RPMI7951 (cell line): Measurements from ENCODE around the gene THEM4. TPM values are rescaled to one million over a fixed set of nuclear protein-coding genes. Genes with fewer than 3 reads are reported as not detected.
A peak's percentile ranks its signal among the peaks of the same experiment; 100 is the strongest.
"Not testable (repeated sequence)": the region's sequence is repeated elsewhere in the genome, so short reads cannot be mapped to it uniquely, and the experiment has no call there.

Source experiments
- DNase-seq: peaks from one replicate; pipeline ENCODE4 v3.0.0-alpha.2; 2012; ENCODE audit warnings: low read depth
- total RNA-seq: library from RNA; depleted of rRNA; stranded (reverse); fragments of >200 nt; shearing (Covaris generic); gene quantifications from 2 replicates; pipeline ENCODE4 v1.2.3, GENCODE V29; 2014

Gene THEM4
- total RNA-seq, 1 experiment from 2014 or later = 19.7 TPM

- DNase-seq = no peak
Measured at GRCh38 chr1:151893176-151893924, 16.0 kb downstream of the THEM4 start.

- DNase-seq = no peak
Measured at GRCh38 chr1:151892190-151892589, 17.1 kb downstream of the THEM4 start.

DNA sequence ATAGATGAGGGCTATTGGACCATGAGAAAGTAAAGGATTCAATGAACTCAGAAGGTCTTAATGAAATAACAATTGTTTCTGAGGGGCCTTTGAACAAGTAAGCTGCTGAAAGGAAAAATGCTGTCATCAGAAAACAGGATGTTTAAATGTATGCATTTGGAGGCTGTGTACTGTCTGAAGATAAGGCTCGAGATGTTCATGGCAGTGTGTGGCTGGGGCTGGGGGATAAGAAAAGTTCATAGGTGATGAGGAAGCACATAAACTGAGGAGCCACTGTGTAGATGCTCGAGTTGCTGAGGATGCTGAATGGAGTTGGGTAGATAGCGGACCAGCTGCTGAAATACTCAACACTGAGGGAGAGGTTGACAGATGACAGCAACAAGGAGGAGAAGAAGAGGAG, 17.8 kb downstream of the THEM4 start:
- DNase-seq = no peak

DNA sequence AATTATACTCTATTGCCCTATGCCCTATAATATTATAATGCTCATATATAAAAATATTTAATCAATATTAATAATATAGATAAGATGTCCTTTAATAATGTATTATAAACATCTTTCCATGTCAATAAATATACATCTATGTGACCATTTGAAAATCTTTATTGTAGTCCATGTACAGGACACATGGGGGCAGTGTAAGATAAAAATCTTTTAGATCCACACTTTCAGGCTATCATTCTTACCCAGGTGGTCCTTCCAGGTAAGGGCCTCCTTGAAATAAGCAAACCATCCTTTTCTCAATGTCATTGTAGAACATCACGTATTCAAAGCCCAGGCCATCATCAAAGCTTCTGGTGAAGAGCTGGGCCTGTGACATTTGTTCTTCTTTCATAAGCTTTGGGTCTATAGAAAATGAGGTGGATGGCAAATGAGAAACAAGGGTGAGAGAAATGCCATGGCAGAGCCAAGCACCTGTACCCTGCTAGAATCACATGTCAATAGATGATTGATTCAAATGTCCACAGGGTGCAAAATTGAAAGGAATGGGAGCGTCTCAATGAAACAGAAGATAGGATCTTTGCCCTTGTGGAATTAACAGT, 20.2 kb downstream of the THEM4 start:
- no peak for DNase-seq

- peak; percentile 72 for DNase-seq
Measured at GRCh38 chr1:151887028-151887427, 22.3 kb downstream of the THEM4 start.

DNA sequence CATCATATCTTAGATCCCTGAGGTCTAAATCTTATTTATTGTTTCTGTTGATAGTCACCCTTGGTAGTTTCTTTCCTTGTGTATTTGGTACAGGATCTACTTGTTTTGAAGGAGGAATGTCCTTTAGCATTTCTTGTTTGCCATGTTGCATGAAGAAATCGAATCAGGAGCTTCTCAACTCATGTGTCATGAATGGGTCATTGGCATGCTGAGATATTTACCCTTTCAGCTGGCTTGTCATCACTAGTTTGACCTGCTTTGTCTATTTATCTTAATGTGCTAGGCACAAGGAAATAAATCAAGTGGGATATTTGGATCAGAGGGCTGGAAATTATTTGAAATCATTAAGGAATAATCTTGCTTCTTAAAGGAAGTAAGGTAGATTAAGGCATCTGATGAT, 23.8 kb downstream of the THEM4 start:
- DNase-seq = no peak

GRCh38 chr1:151884879-151885278, 24.4 kb downstream of the THEM4 start:
- DNase-seq = not testable (repeated sequence)

- DNase-seq = not testable (repeated sequence)
Measured at GRCh38 chr1:151884445-151884844, 24.9 kb downstream of the THEM4 start.

DNA sequence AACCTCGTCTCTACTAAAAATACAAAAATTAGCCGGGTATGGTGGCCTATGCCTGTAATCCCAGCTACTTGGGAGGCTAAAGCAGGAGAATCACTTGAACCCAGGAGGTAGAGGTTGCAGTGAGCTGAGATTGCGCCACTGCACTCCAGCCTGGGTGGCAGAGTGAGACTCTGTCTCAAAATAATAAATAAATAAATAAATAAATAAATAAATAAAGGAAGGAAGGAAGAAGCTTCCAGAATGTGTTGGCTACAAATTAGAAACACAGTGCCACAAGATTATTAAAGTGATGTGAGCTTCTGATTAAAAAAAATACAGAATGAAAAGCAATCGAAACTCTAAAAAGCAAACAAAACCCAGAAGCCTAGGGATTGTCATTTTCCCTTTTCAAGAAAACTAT, 25.4 kb downstream of the THEM4 start:
- not testable (repeated sequence) for DNase-seq

- DNase-seq = not testable (repeated sequence)
Measured at GRCh38 chr1:151882918-151883317, 26.4 kb downstream of the THEM4 start.

- no peak for DNase-seq
Measured at GRCh38 chr1:151882466-151882865, 26.8 kb downstream of the THEM4 start.

GRCh38 chr1:151881479-151881878, 27.8 kb downstream of the THEM4 start:
- DNase-seq = no peak

DNA sequence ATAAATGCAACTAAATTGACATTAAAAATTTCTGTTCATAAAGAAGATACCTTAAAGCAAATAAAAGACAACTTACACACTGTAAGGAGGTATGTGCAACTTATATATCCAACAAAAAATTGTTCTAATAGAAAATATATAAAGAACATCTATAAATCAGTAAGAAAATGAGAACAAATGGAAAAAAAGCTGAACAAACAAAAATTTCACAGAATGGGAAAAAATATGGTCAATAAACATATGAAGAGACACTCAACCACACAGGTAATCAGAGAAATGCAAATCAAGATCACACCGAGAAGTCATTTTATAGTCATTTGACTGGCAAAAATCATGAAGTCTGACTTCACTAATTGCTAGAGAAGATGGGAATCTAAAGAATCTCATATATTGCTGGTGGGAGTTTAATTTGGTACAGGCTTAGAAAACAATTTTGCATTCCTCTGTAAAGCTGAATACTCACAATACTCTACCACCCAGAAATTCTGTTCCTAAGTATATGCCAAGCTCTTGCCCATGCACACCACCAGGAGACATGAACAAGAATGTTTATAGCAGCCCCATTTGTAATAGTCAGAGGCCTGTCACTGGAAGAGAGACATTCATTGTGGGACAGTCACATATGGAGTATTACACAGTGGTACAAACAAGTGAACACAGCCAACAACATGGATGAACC, 33.8 kb downstream of the THEM4 start:
- DNase-seq = no peak

DNA sequence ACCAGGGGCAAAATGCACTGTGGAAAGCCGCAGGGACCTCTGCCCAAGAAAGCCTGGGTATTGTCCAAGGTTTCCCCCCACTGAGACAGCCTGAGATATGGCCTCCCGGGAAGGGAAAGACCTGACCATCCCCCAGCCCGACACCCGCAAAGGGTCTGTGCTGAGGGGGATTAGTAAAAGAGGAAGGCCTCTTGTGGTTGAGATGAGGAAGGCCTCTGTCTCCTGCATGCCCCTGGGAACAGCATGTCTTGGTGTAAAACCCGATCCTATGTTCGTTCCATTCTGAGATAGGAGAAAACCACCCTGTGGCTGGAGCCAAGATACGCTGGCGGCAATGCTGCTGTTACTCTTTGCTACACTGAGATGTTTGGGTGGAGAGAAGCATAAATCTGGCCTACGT, 36.5 kb downstream of the THEM4 start:
- not testable (repeated sequence) for DNase-seq

DNA sequence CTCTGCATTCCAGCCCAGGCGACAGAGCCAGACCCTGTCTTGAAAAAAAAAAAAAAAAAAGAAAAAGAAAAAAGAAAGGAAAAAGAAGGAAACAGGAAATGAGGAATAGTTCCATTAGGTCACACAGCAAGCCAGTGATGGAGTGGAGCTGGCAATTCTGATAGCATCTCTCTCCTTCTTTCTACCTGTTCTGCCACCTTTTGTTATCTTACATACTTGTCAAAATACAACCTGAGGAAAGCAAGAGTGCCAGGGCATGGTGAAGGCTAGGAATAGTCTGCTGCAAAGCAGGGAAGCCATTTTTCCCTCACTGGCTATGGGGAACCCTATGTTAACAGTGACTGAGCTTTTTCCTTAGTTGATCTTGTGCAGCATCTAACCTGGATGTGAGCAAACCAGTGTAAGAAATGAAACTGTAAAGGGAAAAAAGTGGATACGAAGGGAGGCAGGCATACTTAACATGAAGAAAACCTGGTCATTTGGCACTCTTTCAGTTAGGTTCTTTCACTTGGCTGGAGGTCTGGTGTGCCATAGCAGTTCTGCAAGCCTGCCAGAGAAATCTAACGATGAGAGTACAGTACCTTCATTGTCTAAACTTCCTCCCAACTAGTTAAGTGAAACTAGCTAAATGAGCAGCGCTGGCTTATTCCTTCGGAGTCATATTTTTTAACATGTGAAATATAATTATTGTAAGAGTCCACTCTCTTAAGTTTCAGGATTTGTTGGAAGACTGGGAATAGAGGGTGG, 37.9 kb downstream of the THEM4 start:
- DNase-seq = no peak

DNA sequence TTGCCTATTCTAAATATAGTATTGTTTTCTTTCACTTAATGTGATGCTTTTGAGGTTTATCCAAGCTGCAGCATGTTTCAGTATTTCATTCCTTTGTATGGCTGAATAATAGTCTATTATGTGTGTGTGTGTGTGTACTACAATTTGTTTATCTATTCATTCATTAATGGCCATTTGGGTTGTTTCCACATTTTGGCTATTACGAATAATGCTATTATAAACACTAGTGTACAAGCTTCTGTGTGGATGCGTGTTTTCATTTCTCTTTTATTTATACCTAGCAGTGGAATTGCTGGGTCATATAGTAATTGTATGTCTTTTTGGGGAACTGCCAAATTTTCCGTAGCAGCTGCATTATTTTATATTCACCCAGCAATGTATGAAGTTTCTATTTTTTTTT, 40.8 kb downstream of the THEM4 start:
- no peak for DNase-seq

GRCh38 chr1:151867765-151868411, 41.4 kb downstream of the THEM4 start:
- DNase-seq = peak; percentile 50

DNA sequence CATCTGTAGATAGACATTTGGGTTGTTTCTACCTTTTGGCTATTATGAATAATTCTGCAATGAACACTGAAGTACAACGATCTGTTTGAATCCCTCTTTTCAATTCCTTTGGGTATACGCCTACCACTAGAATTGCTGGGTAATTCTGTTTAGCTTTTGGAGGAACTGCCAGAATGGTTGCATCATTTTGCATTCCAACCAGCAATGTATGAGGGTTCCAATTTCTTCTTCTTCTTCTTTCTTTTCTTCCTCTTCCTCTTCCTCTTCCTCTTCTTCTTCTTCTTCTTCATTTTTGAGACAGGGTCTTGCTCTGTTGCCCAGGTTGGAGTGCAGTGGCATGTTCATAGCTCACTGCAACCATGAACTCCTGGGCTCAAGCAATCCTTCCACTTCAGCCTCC, 42.0 kb downstream of the THEM4 start:
- no peak for DNase-seq

DNA sequence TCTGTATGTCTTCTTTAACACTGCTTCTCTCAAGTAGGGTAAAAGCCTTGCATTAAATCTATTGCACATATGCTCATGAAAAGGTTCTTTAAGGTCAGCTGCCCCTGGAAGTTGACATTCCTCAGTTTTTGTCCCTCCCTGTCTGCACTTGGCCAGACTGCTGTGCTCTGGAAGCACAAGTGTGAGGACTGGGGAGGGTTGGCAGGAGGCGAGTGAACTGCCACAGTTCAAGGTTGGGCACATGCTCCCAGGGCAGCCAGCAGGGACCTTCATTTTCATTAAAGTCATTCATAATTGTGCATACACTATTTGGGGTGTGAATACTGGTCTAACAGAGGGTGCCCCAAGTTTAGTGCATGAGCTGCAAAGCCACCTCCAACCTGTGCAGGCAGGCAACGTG, 44.9 kb downstream of the THEM4 start:
- no peak for DNase-seq

DNA sequence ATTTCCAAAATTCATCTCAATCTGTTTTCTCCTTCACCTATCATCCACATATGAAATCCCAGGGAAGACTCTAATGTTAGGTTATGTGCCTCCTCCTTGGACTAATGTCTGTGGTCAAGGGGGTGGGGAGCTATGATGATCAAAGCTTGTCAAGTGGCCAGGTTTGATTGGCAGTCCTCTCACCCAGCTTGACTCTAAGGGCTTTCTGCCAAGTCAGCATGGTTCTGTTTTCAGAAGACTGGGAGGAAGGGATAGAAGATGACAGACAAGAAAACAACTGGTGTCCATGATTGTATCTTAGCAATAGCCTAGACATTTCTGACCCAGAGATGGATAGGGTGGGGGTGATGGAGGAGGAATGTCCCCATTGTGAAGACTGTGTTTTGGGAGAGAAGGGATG, 46.7 kb downstream of the THEM4 start:
- DNase-seq = no peak

- DNase-seq = no peak
Measured at GRCh38 chr1:151860504-151861187, 48.7 kb downstream of the THEM4 start.
